T-helper 2 cell treated with Interferon-gamma antibody and Interleukin-4, amounts not matched to agents 5 μg/mL and 100 μg/mL, for 36 hours (primary cell): ENCODE results near the gene MEX3B.

ENCODE experiments used
- DNase-seq: peaks from one replicate; pipeline ENCODE4 v3.0.0; 2021; ENCODE audit warnings: low spot score
- H3K27ac Mint-ChIP-seq: one replicate; pipeline ENCODE4 v1.8.0; 2021; ENCODE audit warnings: mild to moderate bottlenecking, mixed read lengths
- H3K27me3 Mint-ChIP-seq: one replicate; pipeline ENCODE4 v1.8.0; 2021; ENCODE audit warnings: low read depth, mixed read lengths
- H3K36me3 Mint-ChIP-seq: one replicate; pipeline ENCODE4 v1.8.0; 2021; ENCODE audit warnings: low read depth, mixed read lengths
- H3K4me1 Mint-ChIP-seq: one replicate; pipeline ENCODE4 v1.8.0; 2021; ENCODE audit warnings: low read depth, mixed read lengths
- H3K4me3 Mint-ChIP-seq: one replicate; pipeline ENCODE4 v1.8.0; 2022; ENCODE audit warnings: mild to moderate bottlenecking, moderate library complexity, mixed read lengths
- H3K9me3 Mint-ChIP-seq: one replicate; pipeline ENCODE4 v1.8.0; 2021; ENCODE audit warnings: mixed read lengths

MEX3B gene

GRCh38 chr15:82045892-82046665 lies at the start of gene MEX3B:
MEX3B (minus strand) TSS chr15:82046018; CDS start chr15:82045705, 313 bp downstream.
- Mint-ChIP-seq H3K4me1 (peaks cover 9% of the 10 kb centered on the region), H3K27me3 (peaks cover 37% of the 10 kb centered on the region), H3K9me3 (no peaks in the 10 kb centered on the region), H3K27ac (peak within 1 kb of the TSS; percentile 87), H3K36me3 (no peaks in the 10 kb centered on the region), H3K4me3 (peak within 1 kb of the TSS; percentile 93)
- DNase-seq = peak; percentile 92

GRCh38 chr15:82093774-82094211 lies 48.0 kb upstream of the MEX3B start:
- Mint-ChIP-seq H3K36me3 (no peaks in the 10 kb centered on the region), H3K27ac (no peak overlapping the region)

GRCh38 chr15:82093325-82093724 lies 47.5 kb upstream of the MEX3B start:
- Mint-ChIP-seq H3K27me3 (peaks cover 2% of the 10 kb centered on the region), H3K4me1 (no peaks in the 10 kb centered on the region), H3K36me3 (no peaks in the 10 kb centered on the region), H3K4me3 (no peak overlapping the region), H3K27ac (no peak overlapping the region), H3K9me3 (no peaks in the 10 kb centered on the region)
- no peak for DNase-seq

More at GRCh38 chr15:82093774-82094211, 48.0 kb upstream of the MEX3B start:
- no peaks in the 10 kb centered on the region for H3K4me1 Mint-ChIP-seq
- no peaks in the 10 kb centered on the region for H3K9me3 Mint-ChIP-seq
- no peak for DNase-seq
- peaks cover 2% of the 10 kb centered on the region for H3K27me3 Mint-ChIP-seq
- no peak overlapping the region for H3K4me3 Mint-ChIP-seq

- H3K9me3 Mint-ChIP-seq = no peaks in the 10 kb centered on the region
- H3K36me3 Mint-ChIP-seq = no peaks in the 10 kb centered on the region
- DNase-seq = no peak
- H3K27me3 Mint-ChIP-seq = peaks cover 2% of the 10 kb centered on the region
- no peaks in the 10 kb centered on the region for H3K4me1 Mint-ChIP-seq
- no peak overlapping the region for H3K4me3 Mint-ChIP-seq
- H3K27ac Mint-ChIP-seq = no peak overlapping the region
Measured at GRCh38 chr15:82091636-82092140, 45.9 kb upstream of the MEX3B start.

- Mint-ChIP-seq H3K27me3 (no peaks in the 10 kb centered on the region), H3K36me3 (no peaks in the 10 kb centered on the region), H3K9me3 (no peaks in the 10 kb centered on the region), H3K4me3 (no peak overlapping the region), H3K27ac (no peak overlapping the region), H3K4me1 (no peaks in the 10 kb centered on the region)
- DNase-seq = no peak
Measured at GRCh38 chr15:82086243-82086995, 40.6 kb upstream of the MEX3B start.

GRCh38 chr15:82081914-82082762 lies 36.3 kb upstream of the MEX3B start:
- H3K27ac Mint-ChIP-seq = no peak overlapping the region

GRCh38 chr15:82080774-82081173 lies 35.0 kb upstream of the MEX3B start:
- Mint-ChIP-seq H3K36me3 (no peaks in the 10 kb centered on the region), H3K27me3 (peaks cover 3% of the 10 kb centered on the region), H3K27ac (no peak overlapping the region), H3K4me3 (no peak overlapping the region), H3K4me1 (no peaks in the 10 kb centered on the region), H3K9me3 (no peaks in the 10 kb centered on the region)
- no peak for DNase-seq

More at GRCh38 chr15:82081914-82082762, 36.3 kb upstream of the MEX3B start:
- no peak overlapping the region for H3K4me3 Mint-ChIP-seq
- peaks cover 3% of the 10 kb centered on the region for H3K27me3 Mint-ChIP-seq
- no peaks in the 10 kb centered on the region for H3K4me1 Mint-ChIP-seq
- no peaks in the 10 kb centered on the region for H3K36me3 Mint-ChIP-seq
- no peaks in the 10 kb centered on the region for H3K9me3 Mint-ChIP-seq
- no peak for DNase-seq

- Mint-ChIP-seq H3K4me3 (no peak overlapping the region), H3K36me3 (no peaks in the 10 kb centered on the region), H3K4me1 (no peaks in the 10 kb centered on the region), H3K27me3 (peaks cover 3% of the 10 kb centered on the region), H3K9me3 (no peaks in the 10 kb centered on the region), H3K27ac (no peak overlapping the region)
- DNase-seq = no peak
Measured at GRCh38 chr15:82079736-82080135, 33.9 kb upstream of the MEX3B start.

- Mint-ChIP-seq H3K9me3 (no peaks in the 10 kb centered on the region), H3K4me3 (no peak overlapping the region), H3K36me3 (no peaks in the 10 kb centered on the region), H3K27ac (no peak overlapping the region), H3K4me1 (no peaks in the 10 kb centered on the region), H3K27me3 (no peaks in the 10 kb centered on the region)
- no peak for DNase-seq
Measured at GRCh38 chr15:82074610-82075009, 28.8 kb upstream of the MEX3B start.

- no peaks in the 10 kb centered on the region for H3K36me3 Mint-ChIP-seq
- no peaks in the 10 kb centered on the region for H3K9me3 Mint-ChIP-seq
- no peak overlapping the region for H3K27ac Mint-ChIP-seq
- no peak overlapping the region for H3K4me3 Mint-ChIP-seq
- H3K4me1 Mint-ChIP-seq = no peaks in the 10 kb centered on the region
- no peaks in the 10 kb centered on the region for H3K27me3 Mint-ChIP-seq
- DNase-seq = no peak
Measured at GRCh38 chr15:82072926-82073537, 27.2 kb upstream of the MEX3B start.

- Mint-ChIP-seq H3K27me3 (peaks cover 11% of the 10 kb centered on the region), H3K36me3 (no peaks in the 10 kb centered on the region), H3K4me3 (no peak overlapping the region), H3K9me3 (no peaks in the 10 kb centered on the region), H3K4me1 (no peaks in the 10 kb centered on the region), H3K27ac (no peak overlapping the region)
- no peak for DNase-seq
Measured at GRCh38 chr15:82066455-82066854, 20.6 kb upstream of the MEX3B start.

- no peak overlapping the region for H3K4me3 Mint-ChIP-seq
- no peak overlapping the region for H3K27ac Mint-ChIP-seq
- no peaks in the 10 kb centered on the region for H3K4me1 Mint-ChIP-seq
- no peaks in the 10 kb centered on the region for H3K9me3 Mint-ChIP-seq
- no peaks in the 10 kb centered on the region for H3K36me3 Mint-ChIP-seq
- no peak for DNase-seq
- peaks cover 14% of the 10 kb centered on the region for H3K27me3 Mint-ChIP-seq
Measured at GRCh38 chr15:82064824-82065223, 19.0 kb upstream of the MEX3B start.
